ENCODE data around the gene MID2. TPM values are rescaled to one million over a fixed set of nuclear protein-coding genes. Genes with fewer than 3 reads are reported as not detected.
"Not testable (repeated sequence)": the region's sequence is repeated elsewhere in the genome, so short reads cannot be mapped to it uniquely, and the experiment has no call there.

Gene MID2
- total RNA-seq, result 38.1 and 62.7 TPM in 2 replicates

GRCh38 chrX:107825698-107826237 lies at the start of gene MID2:
MID2 (plus strand) TSS chrX:107825866; CDS start chrX:107826427, 561 bp downstream.
- peak in 1 of 2 donors; percentile 66 for DNase-seq (ENCODE audit: low read depth in 2 of 2)

- DNase-seq (ENCODE audit: low read depth in 2 of 2), result peak; percentile 69 to 89
These were observed 48.8 kb upstream of the MID2 start for GRCh38 chrX:107776649-107777535.

- DNase-seq (ENCODE audit: low read depth in 2 of 2), result no peak
These were observed 48.2 kb upstream of the MID2 start, which contains the start of gene NCBP2L for GRCh38 chrX:107777536-107777832. NCBP2L (plus strand) TSS chrX:107777733; CDS start chrX:107794221, 16,488 bp downstream.

GRCh38 chrX:107780525-107780924 lies 45.1 kb upstream of the MID2 start:
- DNase-seq (ENCODE audit: low read depth in 2 of 2), result no peak

- DNase-seq (ENCODE audit: low read depth in 2 of 2), result no peak
These were observed 37.8 kb upstream of the MID2 start for GRCh38 chrX:107787827-107788226.

GRCh38 chrX:107804427-107804826 lies 21.2 kb upstream of the MID2 start:
- DNase-seq (ENCODE audit: low read depth in 2 of 2), result no peak

- DNase-seq (ENCODE audit: low read depth in 2 of 2), result no peak
These were observed 20.5 kb upstream of the MID2 start for GRCh38 chrX:107805179-107805578.

- DNase-seq (ENCODE audit: low read depth in 2 of 2), result not testable (repeated sequence)
These were observed 15.6 kb upstream of the MID2 start for GRCh38 chrX:107810053-107810452.

- DNase-seq (ENCODE audit: low read depth in 2 of 2), result no peak
These were observed 6.7 kb upstream of the MID2 start for GRCh38 chrX:107818900-107819521.

- DNase-seq (ENCODE audit: low read depth in 2 of 2), result no peak
These were observed 2.6 kb upstream of the MID2 start for GRCh38 chrX:107823042-107823441.

- DNase-seq (ENCODE audit: low read depth in 2 of 2), result peak; percentile 70 to 87
These were observed 2.2 kb upstream of the MID2 start for GRCh38 chrX:107823456-107823855.

- DNase-seq (ENCODE audit: low read depth in 2 of 2), result peak in 1 of 2 donors; percentile 45
These were observed 768 bp downstream of the MID2 start for GRCh38 chrX:107826238-107827029.

- peak in 1 of 2 donors; percentile 62 for DNase-seq (ENCODE audit: low read depth in 2 of 2)
These were observed 1.6 kb downstream of the MID2 start for GRCh38 chrX:107827030-107827831.

GRCh38 chrX:107827852-107828251 lies 2.2 kb downstream of the MID2 start:
- no peak for DNase-seq (ENCODE audit: low read depth in 2 of 2)

- DNase-seq (ENCODE audit: low read depth in 2 of 2), result no peak
These were observed 4.2 kb downstream of the MID2 start for GRCh38 chrX:107829878-107830277.

- DNase-seq (ENCODE audit: low read depth in 2 of 2), result no peak
These were observed 5.5 kb downstream of the MID2 start for GRCh38 chrX:107831071-107831730.

GRCh38 chrX:107834275-107835201 lies 8.9 kb downstream of the MID2 start:
- DNase-seq (ENCODE audit: low read depth in 2 of 2), result no peak

GRCh38 chrX:107836958-107837357 lies 11.3 kb downstream of the MID2 start:
- DNase-seq (ENCODE audit: low read depth in 2 of 2), result no peak

- no peak for DNase-seq (ENCODE audit: low read depth in 2 of 2)
These were observed 15.3 kb downstream of the MID2 start for GRCh38 chrX:107840971-107841370.

All from dermis microvascular lymphatic vessel endothelial cell (primary cell).